HepG2 (cell line): Measurements from ENCODE around the gene ZNF780B. TPM values are rescaled to one million over a fixed set of nuclear protein-coding genes. Genes with fewer than 3 reads are reported as not detected.

Experiments
- CBX2 ChIP-seq, 2 experiments: fragments of 200-600 bp in 1 of 2; sonication (generic); formaldehyde crosslinking in 1 of 2; IDR thresholded peaks; 2 replicates each; pipeline versions ENCODE4 v1.7.0 to v1.8.1; 2018 to 2022; ENCODE audit warnings: low read depth in 2 of 2, low read length in 1 of 2, mild to moderate bottlenecking in 1 of 2, missing genetic modification reagents in 1 of 2
- CCDC6 ChIP-seq: sonication (generic); formaldehyde crosslinking; IDR thresholded peaks from 2 replicates; pipeline ENCODE4 v1.8.1; 2022; ENCODE audit warnings: mild to moderate bottlenecking, missing genetic modification reagents, moderate library complexity
- EHMT2 ChIP-seq: fragments of 200-600 bp; sonication (generic); IDR thresholded peaks from 2 replicates; pipeline ENCODE4 v1.7.0; 2017; ENCODE audit warnings: antibody characterized with exemption, low read depth, low read length, borderline replicate concordance
- FOXC1 ChIP-seq: sonication (generic); formaldehyde crosslinking; IDR thresholded peaks from 2 replicates; pipeline ENCODE4 v1.8.0; 2022; ENCODE audit warnings: mild to moderate bottlenecking, missing genetic modification reagents, borderline replicate concordance
- JUN ChIP-seq: sonication (generic); formaldehyde crosslinking; IDR thresholded peaks from 2 replicates; pipeline ENCODE4 v1.4.0; 2020; ENCODE audit warnings: mild to moderate bottlenecking, missing genetic modification reagents
- KAT8 ChIP-seq: IDR thresholded peaks from 2 replicates; pipeline ENCODE4 v1.6.1; 2016; ENCODE audit warnings: missing genetic modification reagents, missing compliant biosample characterization
- KDM2A ChIP-seq: sonication (generic); formaldehyde crosslinking; IDR thresholded peaks from 2 replicates; pipeline ENCODE4 v1.4.0; 2020; ENCODE audit warnings: low read depth, missing genetic modification reagents, borderline replicate concordance
- LCORL ChIP-seq, 2 experiments: fragments of 450-650 bp in 1 of 2; sonication (generic) in 1 of 2; formaldehyde crosslinking in 1 of 2; IDR thresholded peaks; 2 replicates each; pipeline versions ENCODE4 v1.5.0 to v1.6.1; 2017 to 2020; ENCODE audit warnings: antibody characterized with exemption in 1 of 2, missing genetic modification reagents in 1 of 2
- MIER2 ChIP-seq: IDR thresholded peaks from 2 replicates; pipeline ENCODE4 v1.6.1; 2016; ENCODE audit warnings: missing biosample characterization, missing genetic modification reagents
- NAIF1 ChIP-seq: sonication (generic); formaldehyde crosslinking; IDR thresholded peaks from 2 replicates; pipeline ENCODE4 v1.5.0; 2020; ENCODE audit warnings: mild to moderate bottlenecking, missing genetic modification reagents, borderline replicate concordance
- NCOA2 ChIP-seq: sonication (generic); formaldehyde crosslinking; IDR thresholded peaks from 2 replicates; pipeline ENCODE4 v1.8.0; 2022; ENCODE audit warnings: inconsistent platforms
- SPEN ChIP-seq: sonication (generic); formaldehyde crosslinking; IDR thresholded peaks from 2 replicates; pipeline ENCODE4 v1.5.1; 2020; ENCODE audit warnings: low read depth, mild to moderate bottlenecking, missing genetic modification reagents
- TCF12 ChIP-seq, 2 experiments: fragments of 450-650 bp in 1 of 2; sonication (generic) in 1 of 2; formaldehyde crosslinking in 1 of 2; IDR thresholded peaks; 2 replicates each; pipeline versions ENCODE4 v1.6.1 to v1.8.0; 2017 to 2022; ENCODE audit warnings: antibody characterized with exemption in 1 of 2, mild to moderate bottlenecking in 1 of 2, missing genetic modification reagents in 1 of 2, moderate library complexity in 1 of 2
- ZNF205 ChIP-seq: IDR thresholded peaks from 2 replicates; pipeline ENCODE4 v1.6.1; 2018; ENCODE audit warnings: missing biosample characterization, missing genetic modification reagents
- polyA plus RNA-seq, 8 experiments: library from polyadenylated mRNA; depleted of rRNA in 3 of 8; stranded (reverse) in 7 of 8; unstranded in 1 of 8; fragments of >200 nt; fragmentation: Illumina TruSeq in 4 of 8; extraction: Trizol in 4 of 8; gene quantifications; 2 replicates each; pipeline versions ENCODE4 v1.2.1 to v1.2.3, GENCODE V29; 2011 to 2016; ENCODE audit warnings: low read depth in 4 of 8, missing spikeins in 1 of 8, mixed read lengths in 1 of 8; ENCODE audit not compliant: insufficient read depth in 1 of 8
- total RNA-seq, 5 experiments: library from RNA; depleted of rRNA; stranded (reverse); fragments of >200 nt; fragmentation: Illumina TruSeq; extraction: Trizol; gene quantifications; 2 replicates each; pipeline ENCODE4 v1.2.3, GENCODE V29; 2016; ENCODE audit warnings: low read depth in 1 of 5
- TF ChIP-seq, protein P1 (sequence below): sonication (generic); formaldehyde crosslinking; IDR thresholded peaks from 2 replicates; pipeline ENCODE4 v1.5.0; 2020; ENCODE audit warnings: mild to moderate bottlenecking, missing genetic modification reagents
- TF ChIP-seq, protein P2 (sequence below): sonication (generic); formaldehyde crosslinking; IDR thresholded peaks from 2 replicates; pipeline ENCODE4 v1.4.0; 2020; ENCODE audit warnings: missing genetic modification reagents, mild to moderate bottlenecking, borderline replicate concordance
- TF ChIP-seq, protein P3 (sequence below): IDR thresholded peaks from 2 replicates; pipeline ENCODE4 v1.6.1; 2016; ENCODE audit warnings: low read depth
- TF ChIP-seq, protein P4 (sequence below): sonication (generic); formaldehyde crosslinking; IDR thresholded peaks from 2 replicates; pipeline ENCODE4 v1.4.0; 2020; ENCODE audit warnings: missing genetic modification reagents

The ZNF780B gene
- total and polyA plus RNA-seq, 2 of the 13 experiments (the other 11 are each of a cell fraction or from before 2014, with no cell fraction given) = 6.6 to 21.9 TPM

DNA sequence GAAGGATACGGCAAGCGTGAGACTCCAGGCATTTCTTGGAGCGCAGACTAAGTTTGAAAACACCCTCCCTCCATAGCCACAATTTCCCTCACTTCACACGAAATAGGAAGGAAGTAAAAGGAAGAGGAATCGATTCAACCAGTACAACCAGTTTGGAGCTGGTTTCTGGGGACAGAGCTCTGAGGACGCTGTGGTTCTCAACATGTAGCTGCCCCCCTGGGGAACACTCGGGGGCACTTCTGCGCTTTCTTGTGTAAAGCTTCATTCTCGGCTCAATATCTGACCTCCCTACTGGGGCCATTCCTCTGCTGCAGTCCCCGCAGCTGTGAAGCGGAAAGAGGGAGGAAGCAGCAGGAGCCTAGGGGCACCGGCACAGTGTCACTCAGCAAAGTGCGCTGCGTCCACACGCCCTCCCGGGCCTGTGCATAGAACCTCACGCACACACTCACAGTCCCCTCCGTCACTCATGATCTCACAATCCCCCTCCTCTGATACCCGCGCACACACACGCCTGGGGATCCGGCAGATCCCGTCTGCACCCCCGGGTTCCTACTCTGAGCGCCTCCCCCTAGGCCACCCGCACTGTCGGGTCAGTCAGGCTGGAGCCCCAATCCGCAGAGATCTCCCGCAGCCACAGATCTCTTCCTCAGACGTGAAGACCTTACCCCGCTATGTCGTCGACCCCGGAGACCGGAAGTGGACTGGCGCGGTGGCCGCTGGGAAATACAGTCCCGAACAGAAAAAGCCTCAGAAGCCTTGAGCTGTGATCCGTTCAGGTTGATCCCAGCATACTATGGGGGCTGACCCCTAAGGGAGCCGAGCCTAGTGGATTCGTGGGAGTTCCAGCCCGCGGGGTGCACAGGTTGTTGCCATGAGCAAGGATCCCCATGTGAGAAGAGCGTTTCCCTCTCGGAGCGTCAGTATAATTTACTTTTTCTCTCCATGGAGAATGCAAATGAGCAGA is 34.5 kb upstream of the ZNF780B start, which contains the start of gene ZNF780A (continued):
- TF ChIP-seq, protein P1, sequence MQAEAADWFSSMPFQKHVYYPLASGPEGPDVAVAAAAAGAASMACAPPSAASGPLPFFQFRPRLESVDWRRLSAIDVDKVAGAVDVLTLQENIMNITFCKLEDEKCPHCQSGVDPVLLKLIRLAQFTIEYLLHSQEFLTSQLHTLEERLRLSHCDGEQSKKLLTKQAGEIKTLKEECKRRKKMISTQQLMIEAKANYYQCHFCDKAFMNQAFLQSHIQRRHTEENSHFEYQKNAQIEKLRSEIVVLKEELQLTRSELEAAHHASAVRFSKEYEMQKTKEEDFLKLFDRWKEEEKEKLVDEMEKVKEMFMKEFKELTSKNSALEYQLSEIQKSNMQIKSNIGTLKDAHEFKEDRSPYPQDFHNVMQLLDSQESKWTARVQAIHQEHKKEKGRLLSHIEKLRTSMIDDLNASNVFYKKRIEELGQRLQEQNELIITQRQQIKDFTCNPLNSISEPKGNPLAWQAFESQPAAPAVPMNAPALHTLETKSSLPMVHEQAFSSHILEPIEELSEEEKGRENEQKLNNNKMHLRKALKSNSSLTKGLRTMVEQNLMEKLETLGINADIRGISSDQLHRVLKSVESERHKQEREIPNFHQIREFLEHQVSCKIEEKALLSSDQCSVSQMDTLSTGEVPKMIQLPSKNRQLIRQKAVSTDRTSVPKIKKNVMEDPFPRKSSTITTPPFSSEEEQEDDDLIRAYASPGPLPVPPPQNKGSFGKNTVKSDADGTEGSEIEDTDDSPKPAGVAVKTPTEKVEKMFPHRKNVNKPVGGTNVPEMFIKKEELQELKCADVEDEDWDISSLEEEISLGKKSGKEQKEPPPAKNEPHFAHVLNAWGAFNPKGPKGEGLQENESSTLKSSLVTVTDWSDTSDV (CRISPR knock-in tag) = no peak
- TF ChIP-seq KAT8 (CRISPR knock-in tag) (peak; percentile 86), LCORL (IDR thresholded peaks at IDR 0.05) (no peak), LCORL (CRISPR knock-in tag; IDR thresholded peaks at IDR 0.05) (0 out of 2 replicates have a peak, but pooled peaks have one; percentile 74), TCF12 (IDR thresholded peaks at IDR 0.05) (no peak), TCF12 (CRISPR knock-in tag; IDR thresholded peaks at IDR 0.05) (no peak), CBX2 (IDR thresholded peaks at IDR 0.05; ENCODE audit: low read depth, low read length) (no peak), CBX2 (CRISPR knock-in tag; IDR thresholded peaks at IDR 0.05; ENCODE audit: low read depth) (no peak), SPEN (CRISPR knock-in tag) (peak; percentile 63; the same call in 1 of the 2 replicates), NCOA2 (peak; percentile 34; the same call in 1 of the 2 replicates), ZNF205 (CRISPR knock-in tag) (peak; percentile 51; the same call in 1 of the 2 replicates), CCDC6 (CRISPR knock-in tag) (no peak; the same call in 1 of the 2 replicates), EHMT2 (no peak), NAIF1 (CRISPR knock-in tag) (0 out of 2 replicates have a peak, but pooled peaks have one; percentile 61), KDM2A (CRISPR knock-in tag) (peak; percentile 77), FOXC1 (CRISPR knock-in tag) (peak; percentile 38; the same call in 1 of the 2 replicates), MIER2 (CRISPR knock-in tag) (0 out of 2 replicates have a peak, but pooled peaks have one; percentile 29), JUN (CRISPR knock-in tag) (no peak)
- TF ChIP-seq, protein P2, sequence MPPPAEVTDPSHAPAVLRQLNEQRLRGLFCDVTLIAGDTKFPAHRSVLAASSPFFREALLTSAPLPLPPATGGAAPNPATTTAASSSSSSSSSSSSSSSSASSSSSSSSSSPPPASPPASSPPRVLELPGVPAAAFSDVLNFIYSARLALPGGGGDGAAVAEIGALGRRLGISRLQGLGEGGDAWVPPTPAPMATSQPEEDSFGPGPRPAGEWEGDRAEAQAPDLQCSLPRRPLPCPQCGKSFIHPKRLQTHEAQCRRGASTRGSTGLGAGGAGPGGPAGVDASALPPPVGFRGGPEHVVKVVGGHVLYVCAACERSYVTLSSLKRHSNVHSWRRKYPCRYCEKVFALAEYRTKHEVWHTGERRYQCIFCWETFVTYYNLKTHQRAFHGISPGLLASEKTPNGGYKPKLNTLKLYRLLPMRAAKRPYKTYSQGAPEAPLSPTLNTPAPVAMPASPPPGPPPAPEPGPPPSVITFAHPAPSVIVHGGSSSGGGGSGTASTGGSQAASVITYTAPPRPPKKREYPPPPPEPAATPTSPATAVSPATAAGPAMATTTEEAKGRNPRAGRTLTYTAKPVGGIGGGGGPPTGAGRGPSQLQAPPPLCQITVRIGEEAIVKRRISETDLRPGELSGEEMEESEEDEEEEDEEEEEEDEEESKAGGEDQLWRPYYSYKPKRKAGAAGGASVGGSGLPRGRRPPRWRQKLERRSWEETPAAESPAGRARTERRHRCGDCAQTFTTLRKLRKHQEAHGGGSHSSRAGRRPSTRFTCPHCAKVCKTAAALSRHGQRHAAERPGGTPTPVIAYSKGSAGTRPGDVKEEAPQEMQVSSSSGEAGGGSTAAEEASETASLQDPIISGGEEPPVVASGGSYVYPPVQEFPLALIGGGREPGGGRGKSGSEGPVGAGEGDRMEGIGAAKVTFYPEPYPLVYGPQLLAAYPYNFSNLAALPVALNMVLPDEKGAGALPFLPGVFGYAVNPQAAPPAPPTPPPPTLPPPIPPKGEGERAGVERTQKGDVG (CRISPR knock-in tag) = no peak
- TF ChIP-seq, protein P3, sequence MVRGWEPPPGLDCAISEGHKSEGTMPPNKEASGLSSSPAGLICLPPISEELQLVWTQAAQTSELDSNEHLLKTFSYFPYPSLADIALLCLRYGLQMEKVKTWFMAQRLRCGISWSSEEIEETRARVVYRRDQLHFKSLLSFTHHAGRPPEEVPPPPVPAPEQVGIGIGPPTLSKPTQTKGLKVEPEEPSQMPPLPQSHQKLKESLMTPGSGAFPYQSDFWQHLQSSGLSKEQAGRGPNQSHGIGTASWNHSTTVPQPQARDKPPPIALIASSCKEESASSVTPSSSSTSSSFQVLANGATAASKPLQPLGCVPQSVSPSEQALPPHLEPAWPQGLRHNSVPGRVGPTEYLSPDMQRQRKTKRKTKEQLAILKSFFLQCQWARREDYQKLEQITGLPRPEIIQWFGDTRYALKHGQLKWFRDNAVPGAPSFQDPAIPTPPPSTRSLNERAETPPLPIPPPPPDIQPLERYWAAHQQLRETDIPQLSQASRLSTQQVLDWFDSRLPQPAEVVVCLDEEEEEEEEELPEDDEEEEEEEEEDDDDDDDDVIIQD (CRISPR knock-in tag) = peak; percentile 50; the same call in 1 of the 2 replicates
- TF ChIP-seq, protein P4, sequence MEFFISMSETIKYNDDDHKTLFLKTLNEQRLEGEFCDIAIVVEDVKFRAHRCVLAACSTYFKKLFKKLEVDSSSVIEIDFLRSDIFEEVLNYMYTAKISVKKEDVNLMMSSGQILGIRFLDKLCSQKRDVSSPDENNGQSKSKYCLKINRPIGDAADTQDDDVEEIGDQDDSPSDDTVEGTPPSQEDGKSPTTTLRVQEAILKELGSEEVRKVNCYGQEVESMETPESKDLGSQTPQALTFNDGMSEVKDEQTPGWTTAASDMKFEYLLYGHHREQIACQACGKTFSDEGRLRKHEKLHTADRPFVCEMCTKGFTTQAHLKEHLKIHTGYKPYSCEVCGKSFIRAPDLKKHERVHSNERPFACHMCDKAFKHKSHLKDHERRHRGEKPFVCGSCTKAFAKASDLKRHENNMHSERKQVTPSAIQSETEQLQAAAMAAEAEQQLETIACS (CRISPR knock-in tag) = no peak
